Measurements from ENCODE around the gene RUSF1. TPM values are rescaled to one million over a fixed set of nuclear protein-coding genes. Genes with fewer than 3 reads are reported as not detected.
A peak's percentile ranks its signal among the peaks of the same experiment; 100 is the strongest.
"Not testable (repeated sequence)": the region's sequence is repeated elsewhere in the genome, so short reads cannot be mapped to it uniquely, and the experiment has no call there.

Gene RUSF1
- polyA plus RNA-seq, 1 donor (not counting 4 experiments of a cell fraction or from before 2014, with no cell fraction given), result 17.4 TPM

- peaks cover 13% of the 10 kb centered on the region for H3K79me2 ChIP-seq (ENCODE audit: control insufficient read depth, insufficient read depth, low read length)
- H3K27ac ChIP-seq (ENCODE audit: control insufficient read depth, insufficient read depth, low read length), result no peak overlapping the region
- no peaks in the 10 kb centered on the region for H3K27me3 ChIP-seq (ENCODE audit: control insufficient read depth, extremely low read depth, insufficient read depth, low read length)
- dilution Hi-C loops (cut with MboI; ENCODE audit: extremely low pct_ligation_motif_present, low sequenced_read_pairs), result no loop called here
- H3K4me2 ChIP-seq (ENCODE audit: control insufficient read depth, extremely low read depth, insufficient read depth, low read depth, low read length), result peak overlapping the region; percentile 24
- peaks cover 4% of the 10 kb centered on the region for H3K9me1 ChIP-seq (ENCODE audit: control insufficient read depth, extremely low read depth, insufficient read depth, low read length)
- H3K9me3 ChIP-seq (ENCODE audit: control insufficient read depth, low read depth, low read length), result no peaks in the 10 kb centered on the region
- no peak for TF ChIP-seq EZH2 (IDR thresholded peaks at IDR 0.05; ENCODE audit: low read length)
- no peak for TF ChIP-seq CTCF (optimal IDR thresholded peaks at IDR 0.05 in 1 of 3, IDR thresholded peaks at IDR 0.05 in 1 of 3, conservative IDR thresholded peaks at IDR 0.05 in 1 of 3; ENCODE audit: extremely low read depth in 1 of 3, insufficient read depth in 2 of 3, low read length in 3 of 3)
- peaks cover 43% of the 10 kb centered on the region for H3K4me1 ChIP-seq (ENCODE audit: control insufficient read depth, extremely low read depth, insufficient read depth, low read length)
- H2AFZ ChIP-seq (ENCODE audit: control insufficient read depth, low read length), result no peak overlapping the region
- no peak for DNase-seq (ENCODE audit: low read depth, low spot score)
- no peak overlapping the region for H3K4me3 ChIP-seq (ENCODE audit: control insufficient read depth in 2 of 3, extremely low read depth in 1 of 3, insufficient read depth in 2 of 3, low read depth in 1 of 3, low read length in 3 of 3)
- H4K20me1 ChIP-seq (ENCODE audit: control insufficient read depth, extremely low read depth, insufficient read depth, low read length), result no peaks in the 10 kb centered on the region
- FAIRE-seq, result no peak
- peaks cover 0 to 5% of the 10 kb centered on the region in 2 experiments for H3K36me3 ChIP-seq (ENCODE audit: control insufficient read depth in 2 of 2, extremely low read depth in 1 of 2, insufficient read depth in 2 of 2, low read length in 2 of 2)
- H3K9ac ChIP-seq (ENCODE audit: control insufficient read depth, extremely low read depth, insufficient read depth, low read length), result no peak overlapping the region
These were observed 57.0 kb downstream of the RUSF1 start for GRCh38 chr16:31451201-31451600.

- H3K4me3 ChIP-seq (ENCODE audit: control insufficient read depth in 2 of 3, extremely low read depth in 1 of 3, insufficient read depth in 2 of 3, low read depth in 1 of 3, low read length in 3 of 3); H2AFZ ChIP-seq (ENCODE audit: control insufficient read depth, low read length); H3K9me3 ChIP-seq (ENCODE audit: control insufficient read depth, low read depth, low read length); H3K4me1 ChIP-seq (ENCODE audit: control insufficient read depth, extremely low read depth, insufficient read depth, low read length); dilution Hi-C loops (cut with MboI; ENCODE audit: extremely low pct_ligation_motif_present, low sequenced_read_pairs); H3K4me2 ChIP-seq (ENCODE audit: control insufficient read depth, extremely low read depth, insufficient read depth, low read depth, low read length); H3K9ac ChIP-seq (ENCODE audit: control insufficient read depth, extremely low read depth, insufficient read depth, low read length); H3K27me3 ChIP-seq (ENCODE audit: control insufficient read depth, extremely low read depth, insufficient read depth, low read length); DNase-seq (ENCODE audit: low read depth, low spot score); H3K36me3 ChIP-seq (ENCODE audit: control insufficient read depth in 2 of 2, extremely low read depth in 1 of 2, insufficient read depth in 2 of 2, low read length in 2 of 2); H4K20me1 ChIP-seq (ENCODE audit: control insufficient read depth, extremely low read depth, insufficient read depth, low read length); H3K79me2 ChIP-seq (ENCODE audit: control insufficient read depth, insufficient read depth, low read length); FAIRE-seq; H3K9me1 ChIP-seq (ENCODE audit: control insufficient read depth, extremely low read depth, insufficient read depth, low read length); H3K27ac ChIP-seq (ENCODE audit: control insufficient read depth, insufficient read depth, low read length): not testable (repeated sequence)
These were observed 62.3 kb downstream of the RUSF1 start for GRCh38 chr16:31445931-31446330.

DNA sequence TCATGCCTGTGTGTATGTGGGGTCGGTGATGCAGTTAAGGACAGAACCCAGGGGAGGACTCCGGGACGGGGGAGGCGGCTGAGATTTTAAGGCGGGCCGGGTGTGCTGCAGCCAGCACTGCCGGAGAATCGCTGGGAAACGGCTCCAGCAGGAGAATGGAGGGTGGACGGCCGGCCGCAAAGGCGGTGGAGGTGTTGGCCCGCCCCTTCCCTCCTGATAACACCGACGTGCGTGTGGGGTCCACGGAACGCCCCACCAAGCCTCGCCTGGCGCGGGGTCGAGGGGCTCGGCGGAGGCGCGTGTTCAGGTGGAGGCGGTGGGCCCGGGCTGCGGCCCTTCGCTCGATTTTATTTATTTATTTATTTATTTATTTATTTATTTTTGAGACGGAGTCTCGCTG lies 66.2 kb downstream of the RUSF1 start:
- H3K4me2 ChIP-seq (ENCODE audit: control insufficient read depth, extremely low read depth, insufficient read depth, low read depth, low read length), result no peak overlapping the region
- no peak overlapping the region for H3K9ac ChIP-seq (ENCODE audit: control insufficient read depth, extremely low read depth, insufficient read depth, low read length)
- H4K20me1 ChIP-seq (ENCODE audit: control insufficient read depth, extremely low read depth, insufficient read depth, low read length), result no peaks in the 10 kb centered on the region
- no peak for DNase-seq (ENCODE audit: low read depth, low spot score)
- H3K4me3 ChIP-seq (ENCODE audit: control insufficient read depth in 2 of 3, extremely low read depth in 1 of 3, insufficient read depth in 2 of 3, low read depth in 1 of 3, low read length in 3 of 3), result no peak overlapping the region
- dilution Hi-C loops (cut with MboI; ENCODE audit: extremely low pct_ligation_motif_present, low sequenced_read_pairs), result no loop called here
- TF ChIP-seq CTCF (optimal IDR thresholded peaks at IDR 0.05 in 1 of 3, IDR thresholded peaks at IDR 0.05 in 1 of 3, conservative IDR thresholded peaks at IDR 0.05 in 1 of 3; ENCODE audit: extremely low read depth in 1 of 3, insufficient read depth in 2 of 3, low read length in 3 of 3), result no peak
- no peak for TF ChIP-seq EZH2 (IDR thresholded peaks at IDR 0.05; ENCODE audit: low read length)
- no peak overlapping the region for H3K27ac ChIP-seq (ENCODE audit: control insufficient read depth, insufficient read depth, low read length)
- no peaks in the 10 kb centered on the region for H3K79me2 ChIP-seq (ENCODE audit: control insufficient read depth, insufficient read depth, low read length)
- FAIRE-seq, result no peak
- H3K27me3 ChIP-seq (ENCODE audit: control insufficient read depth, extremely low read depth, insufficient read depth, low read length), result no peaks in the 10 kb centered on the region
- H2AFZ ChIP-seq (ENCODE audit: control insufficient read depth, low read length), result no peak overlapping the region
- no peaks in the 10 kb centered on the region for H3K4me1 ChIP-seq (ENCODE audit: control insufficient read depth, extremely low read depth, insufficient read depth, low read length)
- no peaks in the 10 kb centered on the region for H3K9me1 ChIP-seq (ENCODE audit: control insufficient read depth, extremely low read depth, insufficient read depth, low read length)
- no peaks in the 10 kb centered on the region for H3K36me3 ChIP-seq (ENCODE audit: control insufficient read depth in 2 of 2, extremely low read depth in 1 of 2, insufficient read depth in 2 of 2, low read length in 2 of 2)
- no peaks in the 10 kb centered on the region for H3K9me3 ChIP-seq (ENCODE audit: control insufficient read depth, low read depth, low read length)
